GM12872 (cell line): Measurements from ENCODE around the gene HILPDA.

Source experiments
- TF ChIP-seq, protein P1 (sequence below): IDR thresholded peaks from 3 replicates; pipeline ENCODE4 v1.5.1; 2011; ENCODE audit warnings: low read depth, mild to moderate bottlenecking, low read length, moderate library complexity; ENCODE audit not compliant: insufficient read depth

Gene HILPDA

GRCh38 chr7:128435327-128435686 lies 20.4 kb upstream of the HILPDA start:
- TF ChIP-seq, protein P1, sequence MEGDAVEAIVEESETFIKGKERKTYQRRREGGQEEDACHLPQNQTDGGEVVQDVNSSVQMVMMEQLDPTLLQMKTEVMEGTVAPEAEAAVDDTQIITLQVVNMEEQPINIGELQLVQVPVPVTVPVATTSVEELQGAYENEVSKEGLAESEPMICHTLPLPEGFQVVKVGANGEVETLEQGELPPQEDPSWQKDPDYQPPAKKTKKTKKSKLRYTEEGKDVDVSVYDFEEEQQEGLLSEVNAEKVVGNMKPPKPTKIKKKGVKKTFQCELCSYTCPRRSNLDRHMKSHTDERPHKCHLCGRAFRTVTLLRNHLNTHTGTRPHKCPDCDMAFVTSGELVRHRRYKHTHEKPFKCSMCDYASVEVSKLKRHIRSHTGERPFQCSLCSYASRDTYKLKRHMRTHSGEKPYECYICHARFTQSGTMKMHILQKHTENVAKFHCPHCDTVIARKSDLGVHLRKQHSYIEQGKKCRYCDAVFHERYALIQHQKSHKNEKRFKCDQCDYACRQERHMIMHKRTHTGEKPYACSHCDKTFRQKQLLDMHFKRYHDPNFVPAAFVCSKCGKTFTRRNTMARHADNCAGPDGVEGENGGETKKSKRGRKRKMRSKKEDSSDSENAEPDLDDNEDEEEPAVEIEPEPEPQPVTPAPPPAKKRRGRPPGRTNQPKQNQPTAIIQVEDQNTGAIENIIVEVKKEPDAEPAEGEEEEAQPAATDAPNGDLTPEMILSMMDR = no peak

DNA sequence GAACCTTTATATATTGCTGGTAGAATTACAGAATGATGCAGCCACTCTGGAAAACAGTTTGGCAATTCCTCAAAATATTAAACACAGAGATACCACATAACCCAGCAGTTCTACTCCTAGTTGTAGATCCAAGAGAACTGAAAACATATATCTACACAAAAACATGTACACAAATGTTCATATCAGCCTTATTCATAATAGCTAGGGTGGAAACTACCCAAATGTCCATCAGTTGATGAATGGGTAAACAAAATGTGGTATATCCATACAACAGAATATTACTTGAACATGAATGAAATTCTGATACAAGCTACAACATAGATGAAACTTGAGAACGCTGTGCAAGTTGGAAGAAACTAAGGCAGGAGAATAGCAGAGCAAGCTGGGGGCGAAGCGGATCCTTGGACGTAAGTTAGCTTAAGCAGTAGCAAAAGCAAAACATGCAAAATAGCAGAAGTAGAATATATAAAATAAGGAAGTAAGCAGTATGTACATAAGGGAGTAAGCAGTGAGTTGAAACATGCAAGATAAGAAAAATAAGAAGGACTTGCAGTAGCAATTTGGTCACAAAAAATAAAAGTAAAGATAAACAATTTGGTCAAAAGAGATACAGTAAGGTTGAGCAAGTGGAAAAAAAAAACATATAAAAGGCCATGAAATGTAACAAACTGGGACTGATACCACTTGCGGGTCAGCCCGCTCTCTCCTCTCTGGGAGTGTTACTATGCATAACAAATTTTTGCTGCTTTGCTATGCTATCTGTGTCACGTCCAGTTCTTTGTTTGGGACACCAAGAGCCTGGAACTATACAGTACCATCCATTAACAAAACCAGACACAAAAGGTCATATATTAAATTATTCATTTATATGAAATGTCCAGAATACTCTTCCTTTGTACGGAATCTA lies 18.0 kb upstream of the HILPDA start:
- TF ChIP-seq, protein P1 = no peak

GRCh38 chr7:128442356-128442755 lies 13.3 kb upstream of the HILPDA start:
- TF ChIP-seq, protein P1 = no peak

DNA sequence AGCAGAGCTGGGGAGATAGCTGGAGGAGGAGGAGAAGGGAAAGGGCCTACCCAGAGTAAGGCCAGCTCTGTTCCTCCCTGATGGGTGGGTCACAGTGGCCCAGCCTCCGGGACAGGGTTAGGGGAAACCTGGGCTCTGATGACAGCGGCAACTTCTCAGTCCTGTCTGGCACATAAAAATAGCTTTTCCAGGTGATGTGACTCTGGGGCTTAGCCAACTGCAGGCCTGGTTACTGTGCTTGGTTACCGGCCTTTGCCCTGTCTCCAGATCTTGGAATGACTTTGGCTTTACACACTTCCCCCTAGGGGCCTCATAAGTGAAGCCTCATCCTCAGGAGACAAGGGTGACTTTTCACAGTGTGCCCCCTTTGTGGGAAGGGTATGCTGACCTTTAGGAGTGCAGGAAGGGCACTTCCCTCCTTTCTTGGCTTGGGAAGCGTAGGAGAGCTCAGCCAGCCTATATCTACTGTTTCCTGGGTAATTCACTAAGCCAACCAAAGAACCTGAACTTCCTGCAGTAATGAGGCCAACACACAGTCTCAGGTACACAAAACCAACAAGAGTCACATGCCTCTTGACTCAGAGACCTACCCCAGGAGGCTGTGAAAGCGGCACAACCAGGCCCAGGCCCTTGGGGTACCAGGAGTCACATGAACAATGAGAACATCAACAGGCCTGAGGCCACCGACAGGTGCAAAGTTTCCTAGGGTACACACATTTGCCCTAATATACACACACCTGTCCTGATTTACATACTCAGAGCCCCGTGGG lies 11.7 kb upstream of the HILPDA start:
- TF ChIP-seq, protein P1 = no peak

GRCh38 chr7:128446306-128446705 lies 9.4 kb upstream of the HILPDA start:
- TF ChIP-seq, protein P1 = no peak

GRCh38 chr7:128447941-128448564 lies 7.6 kb upstream of the HILPDA start:
- TF ChIP-seq, protein P1 = no peak

GRCh38 chr7:128448751-128449302 lies 6.9 kb upstream of the HILPDA start:
- TF ChIP-seq, protein P1 = no peak
